H1 (cell line): ENCODE results near the gene COX7A2. TPM values are rescaled to one million over a fixed set of nuclear protein-coding genes. Genes with fewer than 3 reads are reported as not detected.

Experiments used
- ATF3 ChIP-seq: IDR thresholded peaks from 2 replicates; pipeline ENCODE4 v1.6.1; 2011; ENCODE audit warnings: low read depth, mild to moderate bottlenecking, low read length; ENCODE audit not compliant: insufficient read depth
- CHD1 ChIP-seq: IDR thresholded peaks from 2 replicates; pipeline ENCODE4 v1.6.1; 2012; ENCODE audit warnings: low read depth, low read length, improper control_type of control experiment
- CHD7 ChIP-seq: fragments of 300-600 bp; sonication (generic); IDR thresholded peaks from 2 replicates; pipeline ENCODE4 v1.7.1; 2012; ENCODE audit warnings: low read length, moderate library complexity, mild to moderate bottlenecking, inconsistent platforms; ENCODE audit not compliant: insufficient replicate concordance
- CREB1 ChIP-seq: IDR thresholded peaks from 2 replicates; pipeline ENCODE4 v1.6.1; 2012; ENCODE audit warnings: inconsistent platforms
- E2F6 ChIP-seq: IDR thresholded peaks from 2 replicates; pipeline ENCODE4 v1.6.1; 2012; ENCODE audit warnings: inconsistent platforms
- GTF2F1 ChIP-seq: IDR thresholded peaks from 2 replicates; pipeline ENCODE4 v1.6.1; 2012; ENCODE audit warnings: low read depth, low read length, improper control_type of control experiment, borderline replicate concordance
- NANOG ChIP-seq: IDR thresholded peaks from 2 replicates; pipeline ENCODE4 v1.6.1; 2011; ENCODE audit warnings: low read length, low read depth, mild to moderate bottlenecking, inconsistent platforms; ENCODE audit not compliant: insufficient read depth, poor library complexity, severe bottlenecking
- RFX5 ChIP-seq: IDR thresholded peaks from 2 replicates; pipeline ENCODE4 v1.6.1; 2011; ENCODE audit warnings: low read depth, low read length, improper control_type of control experiment, borderline replicate concordance
- RXRA ChIP-seq: IDR thresholded peaks from 2 replicates; pipeline ENCODE4 v1.6.1; 2011; ENCODE audit warnings: low read depth, mild to moderate bottlenecking, low read length, moderate library complexity; ENCODE audit not compliant: insufficient read depth
- ZNF274 ChIP-seq: IDR thresholded peaks from 2 replicates; pipeline ENCODE4 v1.7.0; 2012; ENCODE audit warnings: low read length, borderline replicate concordance; ENCODE audit errors: extremely low read depth
- polyA plus RNA-seq, 7 experiments: library from polyadenylated mRNA; depleted of rRNA in 3 of 7; stranded (reverse) in 5 of 7; unstranded in 2 of 7; fragments of >200 nt in 5 of 7; fragments of 200-250 nt in 2 of 7; gene quantifications; 1 replicate in 5 of 7; 2 replicates in 1 of 7; 4 replicates in 1 of 7; pipeline versions ENCODE4 v1.2.1 to v1.2.3, GENCODE V29; 2011 to 2013; ENCODE audit warnings: missing spikeins in 2 of 7, mixed read lengths in 2 of 7
- total RNA-seq: library from RNA; stranded (reverse); fragmentation: NEBNext Ultra II Directional; extraction: Animal tissue kit (Norgen Biotek cat#: 25700); gene quantifications from 2 replicates; pipeline ENCODE4 v1.2.1, GENCODE V29; 2021

COX7A2 gene
- total and polyA plus RNA-seq, 2 of the 8 experiments (the other 6 are each of a cell fraction or from before 2014, with no cell fraction given) = 262 to 468 TPM

GRCh38 chr6:75281653-75282052 lies 38.1 kb upstream of the COX7A2 start (continued):
- TF ChIP-seq CHD7 (no peak), NANOG (no peak), CREB1 (no peak), ZNF274 (no peak), CHD1 (no peak), E2F6 (no peak), GTF2F1 (no peak), RXRA (no peak), RFX5 (no peak), ATF3 (no peak)
